HS-27A (cell line): ENCODE data around the gene CHCHD1.
"Not testable (repeated sequence)": the region's sequence is repeated elsewhere in the genome, so short reads cannot be mapped to it uniquely, and the experiment has no call there.

Experiments used
- DNase-seq: peaks from one replicate; pipeline ENCODE4 v3.0.0-alpha.2; 2012; ENCODE audit warnings: low read depth, missing footprints

CHCHD1 gene

DNA sequence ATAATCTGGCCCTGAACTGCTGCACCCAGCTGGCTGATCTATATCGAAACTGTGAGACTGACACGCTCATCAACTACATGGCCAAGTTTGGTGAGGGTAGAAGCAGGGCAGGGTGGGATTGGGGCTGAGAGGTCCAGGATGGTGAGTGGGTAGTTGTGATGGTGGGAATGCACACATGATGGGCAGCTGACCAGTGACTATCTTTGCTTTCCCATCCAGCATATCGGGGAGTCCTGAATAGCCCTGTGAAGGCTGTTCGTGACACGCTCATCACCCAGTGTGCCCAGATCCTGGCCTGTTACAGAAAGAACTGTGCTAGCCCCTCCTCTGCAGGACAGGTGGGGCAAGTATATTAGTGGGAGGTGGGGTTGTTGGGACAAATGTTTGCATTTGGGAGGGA lies 12.5 kb upstream of the CHCHD1 start:
- DNase-seq: no peak

DNA sequence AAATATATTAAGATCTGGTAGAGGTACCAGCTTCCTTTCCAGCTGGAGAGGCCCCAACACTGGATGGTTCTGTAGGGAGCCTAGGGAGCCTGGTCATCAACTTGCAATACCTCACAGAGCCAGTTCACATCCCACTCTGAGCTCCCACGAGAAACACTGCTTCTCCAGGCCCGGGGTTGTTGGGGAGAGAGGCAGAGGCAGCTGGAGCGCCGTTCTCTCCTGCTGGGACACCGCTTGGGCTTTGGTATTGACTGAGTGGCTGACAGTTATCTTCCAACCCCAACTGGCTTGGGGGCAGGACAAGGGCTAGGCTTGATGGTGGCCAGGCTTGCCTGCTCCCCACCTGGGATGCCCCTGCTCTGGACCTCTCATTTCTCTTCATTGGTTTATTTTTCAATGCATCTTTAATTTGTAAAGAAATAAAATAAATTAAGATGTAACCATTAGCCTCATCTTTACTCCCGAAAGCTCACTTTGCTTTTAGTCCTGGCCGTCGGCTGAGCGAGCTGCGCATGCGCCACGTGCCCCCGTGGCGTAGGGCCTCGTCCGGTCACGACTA lies 10.0 kb upstream of the CHCHD1 start:
- no peak for DNase-seq

DNA sequence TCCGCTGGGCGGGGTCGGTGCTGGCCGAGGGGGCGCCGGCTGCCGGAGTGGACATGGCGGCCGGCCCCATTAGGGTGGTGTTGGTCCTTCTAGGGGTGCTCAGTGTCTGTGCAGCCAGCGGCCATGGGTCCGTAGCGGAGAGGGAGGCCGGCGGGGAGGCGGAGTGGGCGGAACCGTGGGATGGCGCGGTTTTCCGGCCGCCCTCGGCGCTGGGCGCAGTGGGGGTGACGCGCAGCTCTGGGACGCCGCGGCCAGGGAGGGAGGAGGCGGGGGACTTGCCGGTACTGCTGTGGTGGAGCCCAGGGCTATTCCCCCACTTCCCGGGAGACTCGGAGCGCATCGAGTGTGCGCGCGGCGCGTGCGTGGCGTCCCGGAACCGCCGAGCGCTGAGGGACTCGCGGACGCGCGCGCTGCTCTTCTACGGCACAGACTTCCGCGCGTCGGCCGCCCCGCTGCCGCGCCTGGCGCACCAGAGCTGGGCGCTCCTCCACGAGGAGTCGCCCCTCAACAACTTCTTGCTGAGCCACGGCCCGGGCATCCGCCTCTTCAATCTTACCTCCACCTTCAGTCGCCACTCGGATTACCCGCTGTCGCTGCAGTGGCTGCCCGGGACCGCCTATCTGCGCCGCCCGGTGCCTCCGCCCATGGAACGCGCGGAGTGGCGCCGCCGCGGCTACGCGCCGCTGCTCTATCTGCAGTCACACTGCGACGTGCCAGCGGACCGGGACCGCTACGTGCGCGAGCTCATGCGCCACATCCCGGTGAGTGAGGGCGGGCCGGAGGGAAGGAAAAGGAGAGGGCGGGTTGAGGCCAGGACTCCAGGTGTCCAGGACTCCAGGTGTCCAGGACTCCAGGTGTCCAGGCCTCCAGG lies 9.3 kb upstream of the CHCHD1 start:
- DNase-seq: no peak

DNA sequence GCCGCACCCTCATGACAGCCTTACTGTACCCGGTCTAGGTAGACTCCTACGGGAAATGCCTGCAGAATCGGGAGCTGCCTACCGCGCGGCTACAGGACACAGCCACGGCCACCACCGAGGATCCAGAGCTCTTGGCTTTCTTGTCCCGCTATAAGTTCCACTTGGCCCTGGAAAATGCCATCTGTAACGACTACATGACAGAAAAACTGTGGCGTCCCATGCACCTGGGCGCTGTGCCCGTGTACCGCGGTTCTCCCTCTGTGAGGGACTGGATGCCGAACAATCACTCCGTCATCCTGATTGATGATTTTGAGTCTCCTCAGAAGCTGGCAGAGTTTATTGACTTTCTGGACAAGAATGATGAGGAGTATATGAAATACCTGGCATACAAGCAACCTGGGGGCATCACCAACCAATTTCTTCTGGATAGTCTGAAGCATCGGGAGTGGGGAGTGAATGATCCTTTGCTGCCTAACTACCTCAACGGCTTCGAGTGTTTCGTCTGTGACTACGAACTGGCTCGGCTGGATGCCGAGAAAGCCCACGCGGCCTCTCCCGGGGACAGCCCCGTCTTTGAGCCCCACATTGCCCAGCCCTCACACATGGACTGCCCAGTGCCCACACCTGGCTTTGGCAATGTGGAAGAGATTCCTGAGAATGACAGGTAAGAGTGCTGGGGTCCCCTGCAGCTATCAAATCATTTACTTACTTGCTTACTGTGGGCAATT lies 8.5 kb upstream of the CHCHD1 start:
- no peak for DNase-seq

DNA sequence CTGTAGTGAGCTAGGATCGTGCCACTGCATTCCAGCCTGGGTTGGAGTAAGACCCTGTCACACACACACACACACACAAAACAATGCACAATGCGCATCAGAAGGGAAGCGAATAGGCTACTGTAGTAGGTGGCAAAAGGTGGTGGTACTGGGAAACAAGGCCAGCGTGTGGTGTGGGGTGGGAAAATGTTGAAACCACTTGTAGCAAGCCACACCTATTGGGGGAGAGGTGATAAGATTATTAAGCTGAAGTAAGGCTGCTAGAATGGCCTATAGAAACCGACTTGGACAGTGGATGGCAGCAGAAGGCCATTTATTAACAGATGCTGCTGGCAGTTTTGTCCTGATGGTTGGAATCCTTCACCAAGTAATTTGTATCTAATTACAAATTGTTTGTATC lies 7.2 kb upstream of the CHCHD1 start:
- DNase-seq: no peak

DNA sequence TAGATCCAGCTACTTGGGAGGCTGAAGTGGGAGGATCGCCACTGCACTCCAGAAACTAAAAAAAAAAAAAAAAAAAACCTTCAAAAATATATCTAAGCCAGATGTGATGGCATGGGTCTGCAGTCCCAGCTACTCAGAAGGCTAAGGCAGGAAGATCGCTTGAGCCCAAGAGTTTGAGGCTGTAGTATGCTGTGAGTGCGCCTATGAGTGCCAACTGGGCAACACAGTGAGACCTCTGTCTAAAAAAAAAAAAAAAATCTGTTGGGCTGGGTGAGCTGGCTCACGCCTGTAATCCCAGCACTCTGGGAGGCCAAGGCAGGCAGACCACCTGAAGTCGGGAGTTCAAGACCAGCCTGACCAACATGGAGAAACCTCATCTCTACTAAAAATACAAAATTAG lies 2.8 kb upstream of the CHCHD1 start:
- no peak for DNase-seq

DNA sequence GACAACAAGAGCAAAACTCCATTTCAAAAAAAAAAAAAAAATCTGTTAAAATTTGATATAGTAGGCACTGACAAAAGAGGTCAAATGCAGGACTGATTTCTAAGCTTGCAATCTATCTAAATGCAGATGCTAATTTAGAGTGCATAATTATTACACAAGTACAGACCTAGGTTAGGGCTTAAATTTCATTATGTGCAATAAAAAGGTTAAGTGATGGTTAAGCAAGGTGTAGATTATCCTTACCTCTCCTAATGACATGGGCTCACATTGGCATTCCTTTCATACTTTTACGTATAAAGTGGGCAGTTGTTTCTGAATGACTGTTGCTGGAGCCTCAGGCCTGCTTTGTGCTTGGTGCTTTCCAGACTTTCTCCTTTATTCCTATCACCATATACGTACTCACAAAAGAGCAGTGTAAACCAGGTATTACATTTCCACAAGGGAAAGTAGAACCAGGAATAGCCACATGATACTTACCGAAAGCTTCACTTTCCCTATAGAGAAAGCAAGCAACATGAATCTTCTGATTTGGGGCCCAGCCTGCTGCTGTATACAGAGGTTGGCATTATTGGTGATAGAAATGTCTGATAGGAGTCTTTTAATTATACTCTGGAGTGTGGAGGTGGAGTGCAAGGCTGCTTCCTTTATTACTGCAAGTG lies 2.2 kb upstream of the CHCHD1 start:
- DNase-seq: no peak

DNA sequence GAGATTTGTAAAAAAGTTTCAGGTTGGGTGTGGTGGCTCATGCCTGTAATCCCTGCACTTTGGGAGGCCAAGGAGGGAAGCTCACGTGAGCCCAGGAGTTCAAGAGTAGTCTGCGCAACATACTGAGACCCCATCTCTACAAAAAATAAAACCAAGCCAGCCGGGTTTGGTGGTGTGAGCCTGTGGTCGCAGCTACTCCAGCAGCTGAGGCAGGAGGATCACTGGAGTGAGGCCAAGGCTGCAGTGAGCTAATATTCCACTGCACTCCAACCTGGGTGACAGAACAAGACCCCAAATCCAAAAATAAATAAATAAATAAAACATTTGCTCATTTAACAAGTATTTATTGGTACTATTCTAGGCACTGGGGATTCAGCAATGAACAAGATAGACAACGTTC lies 1.5 kb upstream of the CHCHD1 start:
- no peak for DNase-seq

DNA sequence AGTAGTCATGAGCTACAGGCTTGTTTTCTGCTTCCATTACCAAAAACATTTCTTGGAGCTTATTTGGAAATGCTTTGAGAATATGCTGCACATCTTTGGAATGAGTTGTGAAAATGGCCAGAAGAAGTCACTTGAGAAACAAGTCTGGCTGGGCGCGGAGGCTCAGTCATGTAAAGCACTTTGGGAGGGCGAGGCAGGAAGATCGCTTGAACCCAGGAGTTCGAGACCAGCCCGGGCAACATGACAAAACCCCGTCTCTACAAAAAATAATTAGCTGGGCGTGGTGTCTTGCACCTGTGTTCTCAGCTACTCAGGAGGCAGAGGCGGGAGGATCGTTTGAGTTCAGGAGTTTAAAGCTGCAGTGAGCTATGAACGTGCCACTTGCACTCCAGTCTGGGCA lies 882 bp upstream of the CHCHD1 start:
- no peak for DNase-seq

DNA sequence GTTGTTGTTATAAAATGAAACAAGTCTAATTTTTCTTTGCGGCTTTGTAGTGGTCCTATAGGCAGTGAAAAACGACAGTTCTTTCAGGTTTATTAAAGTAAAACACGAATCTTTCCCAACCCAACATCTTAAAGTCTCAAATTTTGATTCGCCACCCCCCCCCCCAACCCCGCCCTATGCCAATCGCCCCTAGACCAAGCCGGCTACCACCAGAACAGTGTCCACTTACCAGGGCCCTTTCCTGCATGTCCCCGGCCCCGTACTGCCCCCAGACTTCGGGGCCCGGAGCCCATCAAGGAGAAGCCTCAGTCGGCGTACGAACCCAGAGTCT lies 335 bp upstream of the CHCHD1 start:
- DNase-seq: no peak

DNA sequence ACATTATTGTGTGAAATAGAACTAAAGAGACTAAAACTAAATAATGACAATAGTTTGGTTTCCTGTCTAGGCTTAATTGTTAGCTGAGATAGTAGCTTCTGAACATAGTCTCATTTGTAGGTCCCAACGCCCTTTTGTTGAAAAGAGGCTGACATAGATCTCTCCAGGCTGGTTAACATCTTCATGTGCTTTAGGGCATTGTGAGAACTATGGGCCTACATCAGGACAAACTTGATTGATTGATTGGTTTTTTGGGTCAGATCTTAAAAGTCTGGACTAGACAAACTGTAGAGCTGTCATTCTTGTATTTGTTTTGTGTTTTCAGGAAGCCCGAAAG lies 869 bp downstream of the CHCHD1 start:
- no peak for DNase-seq

DNA sequence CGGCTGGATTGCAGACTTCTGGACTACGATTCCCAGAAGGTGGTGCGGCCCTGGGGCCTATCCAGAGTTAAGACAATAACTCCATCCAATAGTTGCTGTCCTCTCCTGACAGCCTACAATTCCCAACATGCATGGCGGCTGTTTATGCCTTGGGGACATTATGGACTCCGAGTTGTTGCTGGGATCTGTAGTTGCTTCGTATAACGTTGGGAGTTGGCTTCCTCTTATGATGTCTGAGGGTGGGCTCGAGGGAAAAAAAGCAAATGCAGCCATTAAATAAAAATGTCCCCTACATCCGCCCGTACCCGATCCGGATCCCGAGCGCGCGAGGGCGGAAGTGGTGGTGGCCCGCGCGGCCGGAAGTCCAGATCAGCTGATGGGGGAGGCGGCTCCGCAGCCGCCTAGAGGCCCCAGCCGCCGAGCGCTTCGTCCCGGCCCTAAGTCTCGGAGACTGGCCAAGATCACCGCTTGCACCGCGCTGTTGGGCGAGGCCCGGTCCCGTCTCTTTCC lies 3.4 kb downstream of the CHCHD1 start, which contains the start of gene ZSWIM8:
TSS of gene ZSWIM8 (plus strand) at position 396 of the 510 bp plus-strand sequence. CDS start 273 bp downstream, outside the sequence.
- peak; percentile 71 for DNase-seq

DNA sequence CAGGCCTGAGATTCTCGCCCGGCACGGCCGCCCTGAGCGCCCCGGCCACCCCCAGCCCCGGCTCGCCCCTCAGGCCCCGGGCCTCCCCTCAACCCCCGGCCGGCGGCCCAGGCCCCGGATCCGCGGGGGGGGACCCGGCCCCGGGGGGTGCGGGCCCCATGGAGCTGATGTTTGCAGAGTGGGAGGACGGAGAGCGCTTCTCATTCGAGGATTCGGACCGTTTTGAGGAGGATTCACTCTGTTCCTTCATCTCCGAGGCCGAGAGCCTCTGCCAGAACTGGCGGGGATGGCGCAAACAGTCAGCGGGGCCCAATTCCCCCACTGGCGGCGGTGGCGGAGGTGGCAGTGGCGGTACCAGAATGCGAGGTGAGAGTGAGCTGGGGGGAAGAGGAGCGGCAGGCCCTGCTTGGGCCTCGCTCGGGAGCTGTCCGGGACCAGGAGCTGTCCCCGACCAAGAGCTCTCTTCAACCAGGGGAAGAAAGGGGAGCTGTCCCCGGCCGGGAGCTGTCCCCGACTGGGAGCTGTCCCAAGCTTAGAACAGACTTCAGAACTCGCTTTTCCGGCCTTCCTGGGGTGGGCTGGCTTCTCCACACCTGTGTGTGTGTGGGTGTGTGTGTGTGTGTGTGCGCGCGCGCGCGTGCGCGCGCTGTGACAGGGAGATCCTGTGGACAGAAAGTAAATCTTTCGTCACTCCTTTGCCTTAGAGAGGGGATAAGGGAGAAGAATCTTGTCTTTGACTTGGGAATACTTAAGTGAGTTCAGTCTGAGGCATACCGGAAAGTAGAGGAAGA lies 4.1 kb downstream of the CHCHD1 start:
- DNase-seq: no peak

DNA sequence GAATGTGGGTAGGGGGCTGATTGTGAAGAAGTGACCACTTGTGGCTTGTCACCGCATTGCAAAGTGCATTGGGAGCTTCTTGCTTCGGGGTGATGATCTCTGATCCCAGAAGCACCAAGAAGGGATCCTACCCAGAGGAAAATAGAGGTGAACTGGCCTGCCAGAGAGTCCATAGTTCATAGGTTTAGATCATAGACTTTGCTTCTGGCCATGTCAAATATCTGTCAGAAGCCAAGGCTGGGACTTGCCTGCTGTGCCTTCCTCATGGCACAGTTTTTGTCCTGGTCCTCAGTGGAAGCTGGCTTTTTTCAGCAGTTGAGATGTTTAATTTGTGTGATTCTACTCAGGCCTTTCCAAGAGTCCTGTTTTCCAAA lies 4.7 kb downstream of the CHCHD1 start:
- DNase-seq: no peak

DNA sequence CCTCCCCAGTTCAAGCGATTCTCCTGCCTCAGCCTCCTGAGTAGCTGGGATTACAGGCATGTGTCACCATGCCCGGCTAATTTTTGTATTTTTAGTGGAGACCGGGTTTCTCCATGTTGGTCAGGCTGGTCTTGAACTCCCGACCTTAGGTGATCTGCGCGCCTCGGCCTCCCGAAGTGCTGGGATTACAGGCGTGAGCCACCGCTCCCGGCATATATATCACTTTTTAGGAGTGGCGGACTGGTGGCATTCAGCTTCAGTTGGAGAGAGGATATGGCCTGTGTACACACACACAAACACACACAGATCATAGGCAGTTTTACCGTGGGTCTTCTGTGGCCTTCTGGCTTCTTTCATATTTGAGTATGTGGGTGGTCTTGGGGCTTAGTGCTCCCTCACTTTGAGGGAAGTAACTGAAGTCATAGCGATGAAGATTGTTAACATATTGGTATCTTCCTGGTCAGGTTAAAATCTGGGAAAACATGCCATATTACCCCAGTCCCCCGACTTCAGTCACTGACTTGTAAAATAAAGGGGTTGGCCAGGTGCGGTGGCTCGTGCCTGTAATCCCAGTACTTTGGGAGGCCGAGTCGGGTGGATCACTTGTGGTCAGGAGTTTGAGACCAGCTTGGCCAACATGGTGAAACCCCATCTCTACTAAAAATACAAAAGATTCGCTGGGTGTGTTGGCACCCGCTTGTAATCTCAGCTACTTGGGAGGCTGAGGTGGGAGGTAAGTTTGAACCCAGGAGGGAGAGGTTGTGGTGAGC lies 5.4 kb downstream of the CHCHD1 start:
- DNase-seq: not testable (repeated sequence)

DNA sequence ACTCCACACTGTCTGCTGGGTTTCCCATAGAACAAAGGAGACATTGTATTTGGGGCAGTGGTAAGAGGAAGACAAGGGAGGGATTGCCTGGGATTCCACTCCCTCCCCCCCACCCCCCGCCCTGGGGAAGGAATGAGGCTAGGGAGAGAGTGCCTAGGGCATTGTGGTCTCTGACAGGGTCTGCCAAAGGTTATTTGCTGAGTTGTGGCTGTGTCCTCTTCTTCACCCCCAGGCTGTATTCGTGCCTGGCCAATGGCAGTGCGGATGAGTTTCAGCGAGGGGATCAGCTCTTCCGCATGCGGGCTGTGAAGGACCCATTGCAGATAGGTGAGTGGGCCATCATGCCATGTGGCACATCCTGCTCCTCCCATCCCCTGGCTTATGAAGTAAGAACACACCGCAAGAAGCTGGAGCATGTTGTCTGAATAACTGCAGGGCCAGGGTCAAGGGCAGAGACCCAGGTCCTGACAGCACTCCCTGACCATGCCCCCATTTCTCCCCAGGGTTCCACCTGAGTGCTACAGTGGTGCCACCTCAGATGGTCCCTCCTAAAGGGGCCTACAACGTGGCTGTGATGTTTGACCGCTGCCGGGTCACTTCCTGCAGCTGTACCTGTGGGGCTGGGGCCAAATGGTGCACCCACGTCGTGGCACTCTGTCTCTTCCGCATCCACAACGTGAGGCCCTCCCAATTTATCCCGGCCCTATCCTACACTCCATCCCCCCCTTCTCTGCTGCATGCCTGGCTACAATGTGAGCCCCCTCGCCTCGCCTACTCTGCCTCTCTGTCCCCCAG lies 7.2 kb downstream of the CHCHD1 start:
- no peak for DNase-seq

DNA sequence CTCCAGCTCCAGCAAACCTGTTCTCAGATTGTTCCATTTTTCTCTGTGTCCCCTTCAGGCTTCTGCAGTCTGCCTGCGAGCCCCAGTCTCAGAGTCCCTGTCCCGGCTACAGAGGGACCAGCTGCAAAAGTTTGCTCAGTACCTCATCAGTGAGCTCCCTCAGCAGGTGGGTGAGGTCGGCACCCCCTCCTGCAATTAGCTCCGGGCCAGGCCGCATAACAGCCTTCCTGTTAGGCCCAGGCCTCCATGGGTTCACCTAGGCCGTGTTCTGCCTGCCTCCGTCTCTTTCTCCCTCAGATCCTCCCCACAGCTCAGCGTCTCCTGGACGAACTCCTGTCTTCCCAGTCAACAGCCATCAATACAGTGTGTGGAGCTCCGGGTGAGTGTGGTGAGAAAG lies 7.8 kb downstream of the CHCHD1 start:
- DNase-seq: no peak

DNA sequence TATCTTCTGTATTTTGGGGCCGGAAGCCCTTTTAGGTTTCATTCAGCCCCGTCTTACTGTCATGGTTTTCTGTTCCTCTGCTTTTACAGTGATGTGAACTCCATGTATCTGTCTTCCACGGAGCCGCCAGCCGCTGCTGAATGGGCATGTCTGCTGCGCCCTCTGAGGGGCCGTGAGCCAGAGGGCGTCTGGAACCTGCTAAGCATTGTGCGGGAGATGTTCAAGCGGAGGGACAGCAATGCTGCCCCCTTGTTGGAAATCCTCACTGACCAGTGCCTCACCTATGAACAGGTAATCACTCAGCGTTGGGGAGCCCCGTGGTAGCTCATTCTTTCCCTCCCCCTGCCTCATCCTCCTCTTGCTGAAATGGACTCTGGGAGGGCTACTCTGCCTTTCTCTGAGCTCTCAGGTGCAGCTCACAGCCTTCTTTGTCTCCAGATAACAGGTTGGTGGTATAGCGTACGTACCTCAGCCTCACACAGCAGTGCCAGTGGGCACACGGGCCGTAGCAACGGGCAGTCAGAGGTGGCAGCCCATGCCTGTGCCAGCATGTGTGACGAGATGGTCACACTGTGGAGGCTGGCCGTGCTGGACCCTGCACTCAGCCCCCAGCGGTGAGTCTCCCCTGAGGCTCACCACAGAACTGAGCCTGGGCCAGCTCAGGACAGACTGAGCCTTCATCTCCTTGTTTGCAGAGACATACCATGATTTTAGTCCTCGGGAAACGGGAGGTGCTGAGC lies 9.2 kb downstream of the CHCHD1 start:
- DNase-seq: no peak

DNA sequence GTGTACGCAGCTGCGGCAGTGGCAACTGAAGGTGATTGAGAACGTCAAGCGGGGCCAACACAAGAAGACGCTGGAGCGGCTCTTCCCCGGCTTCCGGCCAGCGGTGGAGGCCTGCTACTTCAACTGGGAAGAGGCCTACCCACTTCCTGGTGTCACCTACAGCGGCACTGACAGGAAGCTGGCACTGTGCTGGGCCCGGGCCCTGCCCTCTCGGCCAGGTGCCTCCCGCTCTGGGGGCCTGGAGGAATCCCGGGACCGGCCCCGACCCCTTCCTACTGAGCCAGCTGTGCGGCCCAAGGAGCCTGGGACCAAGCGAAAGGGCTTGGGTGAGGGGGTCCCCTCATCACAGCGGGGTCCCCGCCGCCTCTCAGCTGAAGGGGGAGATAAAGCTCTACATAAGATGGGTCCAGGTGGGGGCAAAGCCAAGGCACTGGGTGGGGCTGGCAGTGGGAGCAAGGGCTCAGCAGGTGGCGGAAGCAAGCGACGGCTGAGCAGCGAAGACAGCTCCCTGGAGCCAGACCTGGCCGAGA lies 10.1 kb downstream of the CHCHD1 start:
- DNase-seq: no peak
